Measurements from ENCODE around the gene MEPCE.
"Not testable (repeated sequence)": the region's sequence is repeated elsewhere in the genome, so short reads cannot be mapped to it uniquely, and the experiment has no call there.

MEPCE gene

GRCh38 chr7:100429637-100430492, at the start of gene MEPCE:
MEPCE (plus strand) TSS chr7:100429831; CDS start chr7:100430019, 188 bp downstream.
- DNase-seq, result peak; percentile 97

- DNase-seq, result no peak
These were observed 49.4 kb upstream of the MEPCE start for GRCh38 chr7:100380196-100380595.

GRCh38 chr7:100381531-100382233, 47.9 kb upstream of the MEPCE start:
- not testable (repeated sequence) for DNase-seq

- DNase-seq, result not testable (repeated sequence)
These were observed 47.3 kb upstream of the MEPCE start for GRCh38 chr7:100382234-100382853.

GRCh38 chr7:100384628-100385294, 44.9 kb upstream of the MEPCE start:
- DNase-seq, result no peak

GRCh38 chr7:100386940-100387339, 42.7 kb upstream of the MEPCE start:
- DNase-seq, result no peak

GRCh38 chr7:100387695-100388094, 41.9 kb upstream of the MEPCE start:
- DNase-seq, result no peak

GRCh38 chr7:100389437-100390088, 40.1 kb upstream of the MEPCE start:
- no peak for DNase-seq

- DNase-seq, result no peak
These were observed 39.2 kb upstream of the MEPCE start for GRCh38 chr7:100390286-100391009.

GRCh38 chr7:100393233-100393905, 36.3 kb upstream of the MEPCE start:
- DNase-seq, result no peak

GRCh38 chr7:100394077-100394476, 35.6 kb upstream of the MEPCE start:
- DNase-seq, result no peak

- DNase-seq, result no peak
These were observed 33.1 kb upstream of the MEPCE start for GRCh38 chr7:100396421-100396982.

GRCh38 chr7:100397315-100398081, 32.1 kb upstream of the MEPCE start:
- no peak for DNase-seq

- no peak for DNase-seq
These were observed 31.4 kb upstream of the MEPCE start for GRCh38 chr7:100398239-100398638.

- no peak for DNase-seq
These were observed 29.6 kb upstream of the MEPCE start for GRCh38 chr7:100400041-100400440.

GRCh38 chr7:100400656-100401055, 29.0 kb upstream of the MEPCE start:
- no peak for DNase-seq

- no peak for DNase-seq
These were observed 27.8 kb upstream of the MEPCE start for GRCh38 chr7:100401811-100402210.

GRCh38 chr7:100402241-100402640, 27.4 kb upstream of the MEPCE start:
- no peak for DNase-seq

- DNase-seq, result no peak
These were observed 22.9 kb upstream of the MEPCE start for GRCh38 chr7:100406767-100407166.

Data from activated CD8-positive, alpha-beta memory T cell treated with anti-CD3 and anti-CD28 coated beads, Interleukin-2, amount 50 U/mL, for 4 hours (primary cell).